Nephron progenitor cell (in vitro differentiated cells): ENCODE measurements around the gene CLEC7A.

Experiments used
- DNase-seq: peaks from one replicate; pipeline ENCODE4 v3.0.0; 2021
- H3K27ac Mint-ChIP-seq: 2 replicates; pipeline ENCODE4 v1.8.0; 2021; ENCODE audit warnings: mild to moderate bottlenecking, moderate library complexity, mixed read lengths
- H3K27me3 Mint-ChIP-seq: 2 replicates; pipeline ENCODE4 v1.8.0; 2021; ENCODE audit warnings: mild to moderate bottlenecking, low read depth, mixed read lengths; ENCODE audit not compliant: poor library complexity
- H3K36me3 Mint-ChIP-seq: 2 replicates; pipeline ENCODE4 v1.8.0; 2021; ENCODE audit warnings: low read depth, mixed read lengths
- H3K4me1 Mint-ChIP-seq: 2 replicates; pipeline ENCODE4 v1.8.0; 2021; ENCODE audit warnings: mixed read lengths
- H3K4me3 Mint-ChIP-seq: 2 replicates; pipeline ENCODE4 v1.8.0; 2021; ENCODE audit warnings: mild to moderate bottlenecking, moderate library complexity, mixed read lengths
- H3K9me3 Mint-ChIP-seq: 2 replicates; pipeline ENCODE4 v1.8.0; 2021; ENCODE audit warnings: mild to moderate bottlenecking, moderate library complexity, mixed read lengths
- TF ChIP-seq, protein P1 (sequence below): fragments of 200-600 bp; sonication (generic); IDR thresholded peaks from 2 replicates; pipeline ENCODE4 v1.5.0; 2021; ENCODE audit warnings: antibody characterized with exemption

Gene CLEC7A

DNA sequence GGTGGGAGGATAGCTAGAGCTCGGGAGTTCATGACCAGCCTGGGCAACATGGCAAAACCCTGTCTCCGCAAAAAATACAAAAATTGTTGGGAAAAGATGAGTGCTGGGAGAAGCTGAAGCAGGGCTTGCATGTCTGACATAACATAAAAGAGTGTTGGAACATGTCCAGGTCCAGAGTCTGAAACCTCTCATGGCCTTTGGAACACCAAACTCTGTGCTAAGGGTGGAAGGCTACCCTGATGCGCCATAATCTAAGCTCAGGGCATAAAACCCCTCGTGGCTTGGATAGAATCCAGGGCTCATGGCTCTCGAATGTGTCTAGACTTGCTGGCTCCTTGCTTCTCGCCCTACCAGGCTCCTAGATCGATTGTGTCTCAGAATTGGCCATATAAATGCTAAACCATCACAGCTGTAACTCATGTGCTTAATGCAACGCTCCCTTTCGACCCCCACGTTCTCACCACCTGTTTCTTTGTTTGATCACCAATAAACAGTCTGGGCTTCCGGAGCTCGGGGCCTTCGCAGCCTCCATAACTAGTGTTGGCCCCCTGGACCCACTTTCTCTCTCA is 6.7 kb upstream of the CLEC7A start:
- Mint-ChIP-seq H3K4me3 (no peak overlapping the region), H3K27ac (no peak overlapping the region), H3K27me3 (peaks cover 3% of the 10 kb centered on the region), H3K36me3 (no peaks in the 10 kb centered on the region), H3K4me1 (no peaks in the 10 kb centered on the region), H3K9me3 (no peaks in the 10 kb centered on the region)
- TF ChIP-seq, protein P1, sequence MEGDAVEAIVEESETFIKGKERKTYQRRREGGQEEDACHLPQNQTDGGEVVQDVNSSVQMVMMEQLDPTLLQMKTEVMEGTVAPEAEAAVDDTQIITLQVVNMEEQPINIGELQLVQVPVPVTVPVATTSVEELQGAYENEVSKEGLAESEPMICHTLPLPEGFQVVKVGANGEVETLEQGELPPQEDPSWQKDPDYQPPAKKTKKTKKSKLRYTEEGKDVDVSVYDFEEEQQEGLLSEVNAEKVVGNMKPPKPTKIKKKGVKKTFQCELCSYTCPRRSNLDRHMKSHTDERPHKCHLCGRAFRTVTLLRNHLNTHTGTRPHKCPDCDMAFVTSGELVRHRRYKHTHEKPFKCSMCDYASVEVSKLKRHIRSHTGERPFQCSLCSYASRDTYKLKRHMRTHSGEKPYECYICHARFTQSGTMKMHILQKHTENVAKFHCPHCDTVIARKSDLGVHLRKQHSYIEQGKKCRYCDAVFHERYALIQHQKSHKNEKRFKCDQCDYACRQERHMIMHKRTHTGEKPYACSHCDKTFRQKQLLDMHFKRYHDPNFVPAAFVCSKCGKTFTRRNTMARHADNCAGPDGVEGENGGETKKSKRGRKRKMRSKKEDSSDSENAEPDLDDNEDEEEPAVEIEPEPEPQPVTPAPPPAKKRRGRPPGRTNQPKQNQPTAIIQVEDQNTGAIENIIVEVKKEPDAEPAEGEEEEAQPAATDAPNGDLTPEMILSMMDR: no peak
- DNase-seq: no peak

DNA sequence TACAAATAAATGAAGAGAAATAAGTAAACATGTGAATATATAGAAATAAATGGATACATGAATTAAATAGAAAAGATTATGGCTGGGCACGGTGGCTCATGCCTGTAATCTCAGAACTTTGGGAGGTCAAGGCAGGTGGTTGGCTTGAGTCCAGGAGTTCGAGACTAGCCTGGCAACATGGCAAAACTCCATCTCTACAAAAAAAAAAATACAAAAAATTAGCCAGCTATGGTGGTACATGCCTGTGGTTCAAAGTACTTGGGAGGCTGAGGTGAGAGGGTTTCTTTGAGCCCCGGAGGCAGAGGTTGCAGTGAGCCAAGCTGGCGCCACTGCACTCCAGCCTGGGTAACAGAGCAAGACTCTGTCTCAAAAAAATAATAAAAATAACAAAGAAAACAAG is 5.1 kb upstream of the CLEC7A start:
- H3K27ac Mint-ChIP-seq: no peak overlapping the region
- no peak overlapping the region for H3K4me3 Mint-ChIP-seq

DNA sequence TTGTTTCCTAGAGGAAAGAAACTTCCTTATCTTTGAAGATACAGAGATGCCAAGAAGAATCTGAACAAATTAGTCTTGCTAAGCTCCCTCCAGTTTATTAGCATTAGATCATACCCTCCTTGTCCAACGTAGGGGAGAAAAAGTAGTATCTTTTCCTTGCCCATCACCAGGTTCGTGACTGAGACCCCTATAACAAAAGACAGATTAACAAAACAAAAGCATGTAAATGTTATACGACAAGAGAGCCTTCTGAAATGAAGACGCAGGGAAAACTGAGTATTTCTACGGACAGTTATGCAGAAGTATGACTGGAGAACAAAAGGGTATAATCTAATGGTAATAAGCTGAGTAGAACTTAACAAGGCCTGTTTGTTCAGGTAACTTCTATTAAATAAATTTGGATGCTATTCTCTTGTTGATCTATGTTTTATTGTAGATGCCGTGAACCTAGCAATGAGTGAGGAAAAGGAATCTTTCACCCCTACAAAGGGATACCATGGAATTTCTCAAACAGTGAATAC is 2.9 kb upstream of the CLEC7A start:
- TF ChIP-seq, protein P1: no peak
- Mint-ChIP-seq H3K4me3 (no peak overlapping the region), H3K27me3 (peaks cover 6% of the 10 kb centered on the region), H3K27ac (no peak overlapping the region), H3K9me3 (no peaks in the 10 kb centered on the region), H3K36me3 (no peaks in the 10 kb centered on the region), H3K4me1 (no peaks in the 10 kb centered on the region)
- no peak for DNase-seq

More for the DNA sequence above, 5.1 kb upstream of the CLEC7A start:
- Mint-ChIP-seq H3K27me3 (peaks cover 3% of the 10 kb centered on the region), H3K4me1 (no peaks in the 10 kb centered on the region), H3K36me3 (no peaks in the 10 kb centered on the region), H3K9me3 (no peaks in the 10 kb centered on the region)
- TF ChIP-seq, protein P1: no peak
- DNase-seq: no peak

DNA sequence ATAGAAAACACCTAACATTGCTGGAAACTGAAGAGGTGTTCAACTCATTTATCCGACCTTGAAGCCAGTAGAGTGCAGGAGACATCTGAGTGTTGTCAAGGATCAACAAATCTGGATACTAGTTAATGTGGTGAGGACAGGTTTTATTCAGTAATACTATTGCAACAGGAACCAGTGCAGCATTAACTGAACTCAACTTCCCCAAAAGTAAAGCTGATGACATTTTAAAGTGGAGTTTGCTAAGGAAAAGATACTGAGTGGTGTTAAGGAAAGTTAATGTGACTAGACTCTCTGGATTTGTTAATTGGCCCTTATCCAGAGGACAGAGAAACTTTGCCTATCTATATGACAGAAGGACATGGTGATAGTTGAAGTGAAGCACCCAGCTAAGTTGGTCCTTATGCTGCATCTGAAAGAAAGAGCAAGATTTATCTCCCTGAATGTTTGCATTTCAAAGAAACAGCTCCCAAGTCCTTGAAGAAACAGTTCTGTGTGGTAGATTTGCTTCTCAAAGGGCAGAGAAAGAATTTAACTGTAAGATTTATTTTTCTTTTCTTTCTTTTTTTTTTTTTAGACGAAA is 1.2 kb upstream of the CLEC7A start:
- Mint-ChIP-seq H3K4me3 (no peak overlapping the region), H3K36me3 (no peaks in the 10 kb centered on the region), H3K4me1 (no peaks in the 10 kb centered on the region), H3K27ac (no peak overlapping the region), H3K27me3 (peaks cover 6% of the 10 kb centered on the region), H3K9me3 (no peaks in the 10 kb centered on the region)
- no peak for DNase-seq
- TF ChIP-seq, protein P1: no peak

DNA sequence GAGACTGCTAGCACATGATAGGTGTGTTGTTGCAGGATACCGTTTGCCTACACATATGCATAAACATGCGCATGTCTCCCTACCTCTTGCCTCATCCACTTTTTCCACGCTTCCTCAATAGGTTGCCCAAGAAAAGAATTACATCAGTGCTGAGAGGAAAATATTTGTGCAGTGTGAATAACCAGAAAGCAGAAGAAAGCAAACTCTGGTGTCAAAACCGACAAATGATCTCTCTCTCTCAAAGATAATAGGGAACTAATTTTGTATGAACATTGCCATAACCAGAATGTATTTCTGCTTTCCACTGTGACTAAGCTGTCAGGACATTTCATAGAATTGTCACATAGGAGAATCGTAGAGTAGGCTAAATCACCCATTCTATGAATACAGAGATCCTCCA is 1.3 kb downstream of the CLEC7A start:
- Mint-ChIP-seq H3K27ac (no peak overlapping the region), H3K4me3 (no peak overlapping the region), H3K4me1 (no peaks in the 10 kb centered on the region), H3K36me3 (no peaks in the 10 kb centered on the region), H3K27me3 (peaks cover 6% of the 10 kb centered on the region), H3K9me3 (no peaks in the 10 kb centered on the region)
- TF ChIP-seq, protein P1: no peak
- DNase-seq: no peak

DNA sequence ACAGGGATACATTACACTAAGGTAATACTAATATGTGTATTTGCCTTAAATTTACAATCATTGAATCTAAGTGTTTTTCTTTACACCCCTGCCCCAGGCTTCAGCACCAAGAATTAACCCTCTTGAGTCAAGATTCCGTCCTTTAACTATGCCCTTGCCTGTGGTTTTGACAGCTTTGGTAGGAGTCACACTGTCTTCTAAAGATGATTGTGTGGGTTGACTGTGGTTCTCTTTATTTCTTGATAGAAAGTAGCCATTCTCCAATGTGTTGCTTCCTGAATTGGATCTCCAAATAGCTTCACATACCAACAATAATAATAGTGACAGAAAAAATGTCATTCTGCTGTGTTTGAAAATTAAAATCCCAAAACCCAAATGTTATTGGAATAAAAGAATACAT is 3.6 kb downstream of the CLEC7A start:
- Mint-ChIP-seq H3K4me1 (no peaks in the 10 kb centered on the region), H3K27me3 (peaks cover 6% of the 10 kb centered on the region), H3K9me3 (no peaks in the 10 kb centered on the region), H3K4me3 (no peak overlapping the region), H3K27ac (no peak overlapping the region), H3K36me3 (no peaks in the 10 kb centered on the region)
- no peak for DNase-seq
- TF ChIP-seq, protein P1: no peak
